Transverse colon (tissue), 3 donors: ENCODE results near the gene NR1D1.
A peak's percentile ranks its signal among the peaks of the same experiment; 100 is the strongest.

ENCODE experiments used
- EP300 ChIP-seq: sonication (generic); formaldehyde crosslinking; IDR thresholded peaks from one replicate; pipeline ENCODE4 v1.6.1; 2017; ENCODE audit warnings: antibody characterized with exemption, low read depth
- TF ChIP-seq, protein P1 (sequence below), 5 experiments: fragments of 200-600 bp in 3 of 5; fragments of 450-650 bp in 2 of 5; sonication (generic) in 3 of 5; IDR thresholded peaks; 1 replicate in 2 of 5; 2 replicates in 3 of 5; pipeline ENCODE4 v1.5.1; 2016 to 2017; ENCODE audit warnings: antibody characterized with exemption in 5 of 5, inconsistent platforms in 3 of 5, mild to moderate bottlenecking in 2 of 5, moderate library complexity in 1 of 5

DNA sequence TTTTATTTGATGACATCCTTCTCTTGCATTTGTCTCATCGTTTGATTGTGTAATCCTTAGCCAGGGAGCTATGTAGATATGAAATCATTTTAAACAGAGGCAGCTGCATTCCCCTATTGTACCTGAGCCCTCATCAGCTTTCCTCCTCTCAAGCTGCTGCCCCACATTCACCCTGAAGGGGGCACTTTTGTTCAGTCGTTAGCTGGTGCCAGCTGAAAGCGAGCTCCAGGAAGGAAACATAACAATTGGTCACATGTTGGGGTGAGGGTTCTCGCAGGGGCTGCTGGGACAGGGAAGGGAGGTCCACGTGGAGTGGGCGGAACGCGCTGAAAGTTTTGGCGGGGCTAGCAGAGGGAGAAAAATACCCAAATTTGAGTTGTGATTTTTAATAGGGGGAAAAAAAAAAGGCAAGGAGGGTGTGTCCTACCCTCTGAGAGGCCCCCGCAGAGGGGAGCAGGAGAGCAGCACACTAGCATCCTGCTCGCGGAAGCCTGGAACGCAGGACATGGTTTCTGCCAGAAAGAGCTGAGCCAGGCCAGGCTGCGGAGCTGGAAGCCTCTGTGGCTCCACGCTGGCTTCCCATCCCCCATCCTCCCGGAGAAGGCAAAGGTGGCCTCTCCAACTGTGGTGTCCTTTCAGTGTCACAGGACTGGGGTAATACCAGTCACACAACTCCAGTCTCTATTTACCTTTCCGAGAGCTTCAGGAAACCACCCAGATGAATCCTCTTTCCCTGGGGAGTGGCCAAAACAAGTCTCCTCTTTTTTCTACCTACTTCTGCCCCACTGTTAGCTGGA is 12.9 kb upstream of the NR1D1 start:
- TF ChIP-seq EP300: no peak
- TF ChIP-seq, protein P1, sequence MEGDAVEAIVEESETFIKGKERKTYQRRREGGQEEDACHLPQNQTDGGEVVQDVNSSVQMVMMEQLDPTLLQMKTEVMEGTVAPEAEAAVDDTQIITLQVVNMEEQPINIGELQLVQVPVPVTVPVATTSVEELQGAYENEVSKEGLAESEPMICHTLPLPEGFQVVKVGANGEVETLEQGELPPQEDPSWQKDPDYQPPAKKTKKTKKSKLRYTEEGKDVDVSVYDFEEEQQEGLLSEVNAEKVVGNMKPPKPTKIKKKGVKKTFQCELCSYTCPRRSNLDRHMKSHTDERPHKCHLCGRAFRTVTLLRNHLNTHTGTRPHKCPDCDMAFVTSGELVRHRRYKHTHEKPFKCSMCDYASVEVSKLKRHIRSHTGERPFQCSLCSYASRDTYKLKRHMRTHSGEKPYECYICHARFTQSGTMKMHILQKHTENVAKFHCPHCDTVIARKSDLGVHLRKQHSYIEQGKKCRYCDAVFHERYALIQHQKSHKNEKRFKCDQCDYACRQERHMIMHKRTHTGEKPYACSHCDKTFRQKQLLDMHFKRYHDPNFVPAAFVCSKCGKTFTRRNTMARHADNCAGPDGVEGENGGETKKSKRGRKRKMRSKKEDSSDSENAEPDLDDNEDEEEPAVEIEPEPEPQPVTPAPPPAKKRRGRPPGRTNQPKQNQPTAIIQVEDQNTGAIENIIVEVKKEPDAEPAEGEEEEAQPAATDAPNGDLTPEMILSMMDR (IDR thresholded peaks at IDR 0.05): peak; percentile 80 to 98 (median 83)
